Measurements from ENCODE around the gene MTMR2.
"Not testable (repeated sequence)": the region's sequence is repeated elsewhere in the genome, so short reads cannot be mapped to it uniquely, and the experiment has no call there.

Gene MTMR2

GRCh38 chr11:95884376-95884775 lies 39.5 kb downstream of the MTMR2 start:
- ATAC-seq = no peak
- Mint-ChIP-seq H3K27ac (no peak overlapping the region), H3K27me3 (no peaks in the 10 kb centered on the region), H3K36me3 (ENCODE audit: low read depth) (peaks cover 30% of the 10 kb centered on the region), H3K4me3 (no peak overlapping the region), H3K4me1 (peaks cover 11% of the 10 kb centered on the region), H3K9me3 (no peaks in the 10 kb centered on the region)
- DNase-seq = no peak

- peaks cover 28% of the 10 kb centered on the region for H3K36me3 Mint-ChIP-seq (ENCODE audit: low read depth)
- H3K27ac Mint-ChIP-seq = no peak overlapping the region
- no peaks in the 10 kb centered on the region for H3K27me3 Mint-ChIP-seq
- H3K4me1 Mint-ChIP-seq = peaks cover 6% of the 10 kb centered on the region
- H3K9me3 Mint-ChIP-seq = no peaks in the 10 kb centered on the region
- no peak overlapping the region for H3K4me3 Mint-ChIP-seq
- DNase-seq (no peak), ATAC-seq (no peak)
Measured at GRCh38 chr11:95883381-95883780, 40.5 kb downstream of the MTMR2 start.

- peak overlapping the region; percentile 59 for H3K27ac Mint-ChIP-seq
Measured at GRCh38 chr11:95877291-95877690, 46.6 kb downstream of the MTMR2 start.

GRCh38 chr11:95870877-95871276 lies 53.0 kb downstream of the MTMR2 start:
- H3K27ac Mint-ChIP-seq, DNase-seq, H3K4me3 Mint-ChIP-seq, H3K27me3 Mint-ChIP-seq, H3K4me1 Mint-ChIP-seq, H3K9me3 Mint-ChIP-seq, ATAC-seq: not testable (repeated sequence)
- peaks cover 13% of the 10 kb centered on the region for H3K36me3 Mint-ChIP-seq (ENCODE audit: low read depth)

More at GRCh38 chr11:95877291-95877690, 46.6 kb downstream of the MTMR2 start:
- no peak for DNase-seq
- H3K4me1 Mint-ChIP-seq = peaks cover 16% of the 10 kb centered on the region
- peaks cover 27% of the 10 kb centered on the region for H3K36me3 Mint-ChIP-seq (ENCODE audit: low read depth)
- no peaks in the 10 kb centered on the region for H3K27me3 Mint-ChIP-seq
- peak; percentile 97 for ATAC-seq
- H3K4me3 Mint-ChIP-seq = no peak overlapping the region
- peaks cover 8% of the 10 kb centered on the region for H3K9me3 Mint-ChIP-seq

GRCh38 chr11:95867105-95867504 lies 56.8 kb downstream of the MTMR2 start:
- Mint-ChIP-seq H3K9me3 (no peaks in the 10 kb centered on the region), H3K27ac (no peak overlapping the region), H3K4me1 (peaks cover 1% of the 10 kb centered on the region), H3K4me3 (no peak overlapping the region), H3K36me3 (ENCODE audit: low read depth) (peaks cover 17% of the 10 kb centered on the region), H3K27me3 (no peaks in the 10 kb centered on the region)
- ATAC-seq = no peak
- no peak for DNase-seq

GRCh38 chr11:95863486-95864140 lies 60.3 kb downstream of the MTMR2 start:
- Mint-ChIP-seq H3K9me3 (no peaks in the 10 kb centered on the region), H3K4me1 (peaks cover 4% of the 10 kb centered on the region), H3K27ac (no peak overlapping the region), H3K36me3 (ENCODE audit: low read depth) (peaks cover 24% of the 10 kb centered on the region), H3K4me3 (no peak overlapping the region), H3K27me3 (no peaks in the 10 kb centered on the region)
- no peak for DNase-seq
- no peak for ATAC-seq

GRCh38 chr11:95860024-95860423 lies 63.9 kb downstream of the MTMR2 start:
- DNase-seq, H3K9me3 Mint-ChIP-seq, H3K27me3 Mint-ChIP-seq, H3K4me3 Mint-ChIP-seq, H3K4me1 Mint-ChIP-seq, ATAC-seq: not testable (repeated sequence)
- peaks cover 31% of the 10 kb centered on the region for H3K36me3 Mint-ChIP-seq (ENCODE audit: low read depth)
- peak overlapping the region; percentile 12 for H3K27ac Mint-ChIP-seq

GRCh38 chr11:95854362-95854761 lies 69.5 kb downstream of the MTMR2 start:
- ATAC-seq, DNase-seq, H3K4me3 Mint-ChIP-seq, H3K27ac Mint-ChIP-seq, H3K27me3 Mint-ChIP-seq, H3K4me1 Mint-ChIP-seq, H3K9me3 Mint-ChIP-seq: not testable (repeated sequence)
- H3K36me3 Mint-ChIP-seq (ENCODE audit: low read depth) = peaks cover 18% of the 10 kb centered on the region

- no peak for ATAC-seq
- no peaks in the 10 kb centered on the region for H3K9me3 Mint-ChIP-seq
- no peak overlapping the region for H3K27ac Mint-ChIP-seq
- no peaks in the 10 kb centered on the region for H3K4me1 Mint-ChIP-seq
- H3K36me3 Mint-ChIP-seq (ENCODE audit: low read depth) = peaks cover 18% of the 10 kb centered on the region
- H3K4me3 Mint-ChIP-seq = no peak overlapping the region
- H3K27me3 Mint-ChIP-seq = no peaks in the 10 kb centered on the region
- no peak for DNase-seq
Measured at GRCh38 chr11:95853862-95854261, 70.0 kb downstream of the MTMR2 start.

- no peak for DNase-seq
- Mint-ChIP-seq H3K27ac (no peak overlapping the region), H3K27me3 (no peaks in the 10 kb centered on the region), H3K36me3 (ENCODE audit: low read depth) (peaks cover 15% of the 10 kb centered on the region), H3K9me3 (no peaks in the 10 kb centered on the region), H3K4me1 (no peaks in the 10 kb centered on the region), H3K4me3 (no peak overlapping the region)
- ATAC-seq = no peak
Measured at GRCh38 chr11:95853138-95853537, 70.8 kb downstream of the MTMR2 start.

- H3K27ac Mint-ChIP-seq = no peak overlapping the region
Measured at GRCh38 chr11:95850137-95850536, 73.8 kb downstream of the MTMR2 start.

GRCh38 chr11:95849087-95849825 lies 74.7 kb downstream of the MTMR2 start:
- Mint-ChIP-seq H3K27me3 (no peaks in the 10 kb centered on the region), H3K27ac (no peak overlapping the region), H3K4me1 (no peaks in the 10 kb centered on the region), H3K4me3 (no peak overlapping the region), H3K9me3 (no peaks in the 10 kb centered on the region), H3K36me3 (ENCODE audit: low read depth) (peaks cover 11% of the 10 kb centered on the region)
- ATAC-seq (peak; percentile 76), DNase-seq (peak; percentile 14)

More at GRCh38 chr11:95850137-95850536, 73.8 kb downstream of the MTMR2 start:
- Mint-ChIP-seq H3K36me3 (ENCODE audit: low read depth) (peaks cover 11% of the 10 kb centered on the region), H3K27me3 (no peaks in the 10 kb centered on the region), H3K4me1 (no peaks in the 10 kb centered on the region), H3K4me3 (no peak overlapping the region), H3K9me3 (no peaks in the 10 kb centered on the region)
- DNase-seq (no peak), ATAC-seq (no peak)

- Mint-ChIP-seq H3K9me3 (no peaks in the 10 kb centered on the region), H3K27me3 (no peaks in the 10 kb centered on the region), H3K4me3 (no peak overlapping the region)
Measured at GRCh38 chr11:95845167-95845566, 78.7 kb downstream of the MTMR2 start.

GRCh38 chr11:95835768-95836488 lies 88.0 kb downstream of the MTMR2 start:
- H3K27ac Mint-ChIP-seq = peak overlapping the region; percentile 1

More at GRCh38 chr11:95845167-95845566, 78.7 kb downstream of the MTMR2 start:
- Mint-ChIP-seq H3K27ac (no peak overlapping the region), H3K4me1 (peaks cover 2% of the 10 kb centered on the region), H3K36me3 (ENCODE audit: low read depth) (peaks cover 15% of the 10 kb centered on the region)
- ATAC-seq (no peak), DNase-seq (no peak)

GRCh38 chr11:95835351-95835750 lies 88.6 kb downstream of the MTMR2 start:
- H3K27ac Mint-ChIP-seq = no peak overlapping the region

More at GRCh38 chr11:95835768-95836488, 88.0 kb downstream of the MTMR2 start:
- peak; percentile 69 for ATAC-seq
- Mint-ChIP-seq H3K4me1 (peaks cover 3% of the 10 kb centered on the region), H3K27me3 (no peaks in the 10 kb centered on the region), H3K36me3 (ENCODE audit: low read depth) (peaks cover 39% of the 10 kb centered on the region), H3K4me3 (no peak overlapping the region), H3K9me3 (no peaks in the 10 kb centered on the region)
- peak; percentile 43 for DNase-seq

More at GRCh38 chr11:95835351-95835750, 88.6 kb downstream of the MTMR2 start:
- no peak overlapping the region for H3K4me3 Mint-ChIP-seq
- H3K36me3 Mint-ChIP-seq (ENCODE audit: low read depth) = peaks cover 44% of the 10 kb centered on the region
- H3K9me3 Mint-ChIP-seq = no peaks in the 10 kb centered on the region
- peaks cover 5% of the 10 kb centered on the region for H3K4me1 Mint-ChIP-seq
- ATAC-seq (no peak), DNase-seq (no peak)
- no peaks in the 10 kb centered on the region for H3K27me3 Mint-ChIP-seq
